Measurements from ENCODE around the gene MPP2. TPM values are rescaled to one million over a fixed set of nuclear protein-coding genes. Genes with fewer than 3 reads are reported as not detected.

The MPP2 gene
- total RNA-seq, 2 donors from 2014 or later, result 11.9 to 15.6 TPM

DNA sequence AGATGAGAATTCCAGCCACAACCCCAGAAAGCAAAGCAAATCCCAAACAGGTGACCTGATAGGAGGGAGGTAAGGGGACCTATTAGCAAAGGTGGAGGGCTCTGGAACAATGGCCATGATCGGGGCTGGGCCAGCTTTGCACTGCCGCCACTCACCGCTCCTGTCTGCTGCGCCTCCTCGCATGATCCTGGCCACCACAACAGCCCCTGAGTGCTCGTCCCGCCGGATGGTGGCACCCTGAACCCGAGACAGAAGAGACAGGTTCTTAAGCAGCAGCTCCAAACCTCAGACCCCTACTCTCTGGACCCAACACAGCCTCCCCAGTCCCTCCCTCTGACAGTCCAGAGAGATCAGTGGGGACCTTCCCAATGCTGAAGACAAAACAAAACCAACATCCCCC lies 79.7 kb downstream of the MPP2 start:
- Histone ChIP-seq H3K36me3 (peaks cover 71% of the 10 kb centered on the region), H3K9me3 (no peaks in the 10 kb centered on the region), H3K27me3 (no peaks in the 10 kb centered on the region), H3K4me1 (peaks cover 0 to 72% of the 10 kb centered on the region in 2 donors), H3K4me3 (no peak overlapping the region), H3K27ac (peak overlapping the region; percentile 91 to 96)
- no peak for TF ChIP-seq CTCF (IDR thresholded peaks at IDR 0.05)
- no peak for DNase-seq (ENCODE audit: low spot score)

DNA sequence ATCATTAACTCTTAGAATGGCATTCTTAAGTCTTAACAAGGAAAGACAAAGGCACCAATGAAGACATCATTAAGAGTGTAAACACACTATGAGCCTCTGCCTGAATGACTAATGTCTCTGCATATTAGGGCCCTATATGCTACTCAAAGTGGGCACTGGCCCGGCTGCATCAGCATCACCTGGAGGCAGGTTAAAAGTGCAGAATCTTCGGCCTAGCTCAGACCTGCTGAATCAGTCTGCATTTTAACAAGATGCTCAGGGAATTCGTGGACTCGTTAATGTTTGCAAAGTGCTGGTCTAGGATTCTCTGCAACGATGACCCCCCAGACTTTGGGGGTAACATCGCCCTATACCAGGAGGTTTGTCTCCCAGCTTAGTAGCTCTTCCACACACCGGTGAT lies 81.1 kb downstream of the MPP2 start:
- Histone ChIP-seq H3K27ac (peak overlapping the region; percentile 91 to 96), H3K27me3 (no peaks in the 10 kb centered on the region), H3K9me3 (no peaks in the 10 kb centered on the region), H3K36me3 (peaks cover 76% of the 10 kb centered on the region), H3K4me1 (peaks cover 0 to 69% of the 10 kb centered on the region in 2 donors), H3K4me3 (no peak overlapping the region)
- no peak for TF ChIP-seq CTCF (IDR thresholded peaks at IDR 0.05)
- DNase-seq (ENCODE audit: low spot score), result no peak

- Histone ChIP-seq H3K4me3 (no peak overlapping the region), H3K36me3 (peaks cover 77% of the 10 kb centered on the region), H3K27ac (peak overlapping the region; percentile 91 to 96), H3K4me1 (peaks cover 0 to 69% of the 10 kb centered on the region in 2 donors), H3K9me3 (no peaks in the 10 kb centered on the region), H3K27me3 (no peaks in the 10 kb centered on the region)
- TF ChIP-seq CTCF (IDR thresholded peaks at IDR 0.05), result no peak
- no peak for DNase-seq (ENCODE audit: low spot score)
These were observed 81.8 kb downstream of the MPP2 start for GRCh38 chr17:43825567-43825966.

Other genes with a start within 250 kb of the MPP2 start
- gene MEOX1, start 245.6 kb downstream of the MPP2 start, total RNA-seq, result 10 to 100 TPM in 1 of 2 donors, 1 to 10 TPM in 1; 3.9 to 13.8 TPM
- gene SOST, start 148.7 kb downstream of the MPP2 start, total RNA-seq, result not detected
- 100 to 1,000 TPM; 151 to 175 TPM for gene DUSP3, start 128.6 kb downstream of the MPP2 start, total RNA-seq
- not detected for gene CFAP97D1, start 127.1 kb downstream of the MPP2 start, total RNA-seq
- 10 to 100 TPM; 35.0 to 36.2 TPM for gene MPP3, start 74.4 kb downstream of the MPP2 start, total RNA-seq
- 10 to 100 TPM; 11.8 to 30.4 TPM for gene CD300LG, start 60.4 kb downstream of the MPP2 start, total RNA-seq
- not detected for gene PPY, start 34.9 kb upstream of the MPP2 start, total RNA-seq
- gene PYY, start 46.4 kb upstream of the MPP2 start, total RNA-seq, result not detected
- 1 to 10 TPM; 1.7 to 4.5 TPM for gene NAGS, start 97.1 kb upstream of the MPP2 start, total RNA-seq
- gene TMEM101, start 107.4 kb upstream of the MPP2 start, total RNA-seq, result 10 to 100 TPM; 21.0 to 25.0 TPM
- gene LSM12, start 159.1 kb upstream of the MPP2 start, total RNA-seq, result 10 to 100 TPM; 36.8 to 41.3 TPM
- gene G6PC3, start 163.2 kb upstream of the MPP2 start, total RNA-seq, result 10 to 100 TPM; 36.0 to 41.1 TPM
- gene HDAC5, start 216.1 kb upstream of the MPP2 start, total RNA-seq, result 100 to 1,000 TPM in 1 of 2 donors, 10 to 100 TPM in 1; 80.0 to 138 TPM
- under 1 TPM; 0.59 to 0.94 TPM for gene HROB, start 234.4 kb upstream of the MPP2 start, total RNA-seq

Data from right atrium auricular region (tissue), 2 donors.